NCI-H2196 treated with DMSO at 0.1 percent for 48 hours (cell line): ENCODE data around the gene MBP.

Experiments used
- DNase-seq: peaks from one replicate; lab custom pipeline; 2025; ENCODE audit not compliant: unreplicated experiment; lab: John Stamatoyannopoulos, UW

Gene MBP

GRCh38 chr18:77132369-77133050 is at the start of gene MBP:
Gene MBP, minus strand, starts transcription at chr18:77132783. Its CDS starts 27,522 bp downstream, at chr18:77105261.
- peak; percentile 43 for DNase-seq

GRCh38 chr18:77181950-77182707 is 49.5 kb upstream of the MBP start:
- DNase-seq, result no peak

GRCh38 chr18:77178559-77178958 is 46.0 kb upstream of the MBP start:
- DNase-seq, result no peak

- DNase-seq, result no peak
Measured at GRCh38 chr18:77177009-77177408, 44.4 kb upstream of the MBP start.

- no peak for DNase-seq
Measured at GRCh38 chr18:77173275-77174030, 40.9 kb upstream of the MBP start.

- DNase-seq, result no peak
Measured at GRCh38 chr18:77170890-77171410, 38.4 kb upstream of the MBP start.

GRCh38 chr18:77168811-77169311 is 36.3 kb upstream of the MBP start:
- DNase-seq, result no peak

GRCh38 chr18:77167251-77167650 is 34.7 kb upstream of the MBP start:
- no peak for DNase-seq

- DNase-seq, result no peak
Measured at GRCh38 chr18:77166523-77166922, 33.9 kb upstream of the MBP start.

GRCh38 chr18:77165503-77166188 is 33.1 kb upstream of the MBP start:
- DNase-seq, result no peak

- DNase-seq, result no peak
Measured at GRCh38 chr18:77164763-77165485, 32.3 kb upstream of the MBP start.

- no peak for DNase-seq
Measured at GRCh38 chr18:77164026-77164425, 31.4 kb upstream of the MBP start.

GRCh38 chr18:77162580-77162979 is 30.0 kb upstream of the MBP start:
- no peak for DNase-seq

GRCh38 chr18:77161961-77162360 is 29.4 kb upstream of the MBP start:
- DNase-seq, result no peak

- no peak for DNase-seq
Measured at GRCh38 chr18:77161383-77161782, 28.8 kb upstream of the MBP start.

- DNase-seq, result no peak
Measured at GRCh38 chr18:77160515-77160914, 27.9 kb upstream of the MBP start.

- DNase-seq, result no peak
Measured at GRCh38 chr18:77157312-77157711, 24.7 kb upstream of the MBP start.

GRCh38 chr18:77155031-77155430 is 22.4 kb upstream of the MBP start:
- no peak for DNase-seq

GRCh38 chr18:77153404-77153803 is 20.8 kb upstream of the MBP start:
- DNase-seq, result no peak
